Gastrocnemius medialis (tissue), 4 donors: ENCODE results near the gene SLC39A11. TPM values are rescaled to one million over a fixed set of nuclear protein-coding genes. Genes with fewer than 3 reads are reported as not detected.
"Not testable (repeated sequence)": the region's sequence is repeated elsewhere in the genome, so short reads cannot be mapped to it uniquely, and the experiment has no call there.

Source experiments
- ATAC-seq, 2 donors: fragments of 150-250 bp; one replicate each; pipeline ENCODE4 v1.9.1; 2016
- DNase-seq, 2 donors: peaks; one replicate each; pipeline ENCODE4 v3.0.0-alpha.2; 2019
- H3K27ac ChIP-seq, 4 donors: fragments of 200-600 bp; sonication (generic); 1 replicate in 1 of 4; 2 replicates in 3 of 4; pipeline ENCODE4 v1.5.1; 2016 to 2018; ENCODE audit warnings: mild to moderate bottlenecking in 2 of 4, moderate library complexity in 1 of 4
- H3K27me3 ChIP-seq, 3 donors: fragments of 200-600 bp; sonication (generic) in 2 of 3; 1 replicate in 1 of 3; 2 replicates in 2 of 3; pipeline versions ENCODE4 v1.5.1 to v1.6.0; 2016 to 2019; ENCODE audit warnings: mild to moderate bottlenecking in 1 of 3, moderate library complexity in 1 of 3
- H3K36me3 ChIP-seq, 2 donors: fragments of 200-600 bp; sonication (generic) in 1 of 2; one replicate each; pipeline ENCODE4 v1.5.1; 2017 to 2018
- H3K4me1 ChIP-seq, 2 donors: fragments of 200-600 bp; sonication (generic) in 1 of 2; one replicate each; pipeline ENCODE4 v1.5.1; 2016 to 2017; ENCODE audit warnings: mild to moderate bottlenecking in 2 of 2
- H3K4me3 ChIP-seq, 4 donors: fragments of 200-600 bp; sonication (generic) in 3 of 4; 1 replicate in 1 of 4; 2 replicates in 3 of 4; pipeline ENCODE4 v1.5.1; 2016 to 2019; ENCODE audit warnings: mild to moderate bottlenecking in 2 of 4
- H3K9me3 ChIP-seq, 3 donors: fragments of 200-600 bp; sonication (generic) in 2 of 3; 1 replicate in 1 of 3; 2 replicates in 2 of 3; pipeline ENCODE4 v1.5.1; 2016 to 2019
- CTCF ChIP-seq, 5 experiments: fragments of 450-650 bp in 3 of 5; fragments of 200-600 bp in 2 of 5; sonication (generic) in 2 of 5; IDR thresholded peaks in 4 of 5; conservative IDR thresholded peaks in 1 of 5; 1 replicate in 4 of 5; 2 replicates in 1 of 5; pipeline ENCODE4 v1.5.1; 2016 to 2019; ENCODE audit warnings: antibody characterized with exemption in 5 of 5, mild to moderate bottlenecking in 3 of 5, moderate library complexity in 3 of 5
- POLR2A ChIP-seq, 2 donors: fragments of 450-650 bp; IDR thresholded peaks; one replicate each; pipeline ENCODE4 v1.6.1; 2017; ENCODE audit warnings: antibody characterized with exemption in 2 of 2, mild to moderate bottlenecking in 2 of 2, moderate library complexity in 2 of 2
- in situ Hi-C, 4 donors: fragments of 200-750 bp; cut with MboI; loops; one replicate each; pipeline versions ENCODE4 v1.15.0 to v1.8.0; 2017; ENCODE audit warnings: low sequenced_read_pairs in 4 of 4
- intact Hi-C: fragments of 100-400 bp; cut with DNase I; formaldehyde crosslinking; loops from one replicate; pipeline ENCODE4 v1.15.1; 2023; ENCODE audit warnings: low total_unique reads
- total RNA-seq, 4 donors: library from RNA; depleted of rRNA; stranded (reverse); fragments of >200 nt; gene quantifications; one replicate each; pipeline versions ENCODE4 v1.1.0 to v1.2.3, GENCODE V29; 2016

The SLC39A11 gene
- total RNA-seq, 4 donors from 2014 or later = 7.6 to 28.4 (median 10.7) TPM

GRCh38 chr17:72763981-72764380 lies 328.5 kb downstream of the SLC39A11 start:
- Histone ChIP-seq H3K9me3 (no peaks in the 10 kb centered on the region), H3K27ac (no peak overlapping the region), H3K36me3 (no peaks in the 10 kb centered on the region), H3K4me3 (no peak overlapping the region), H3K27me3 (no peaks in the 10 kb centered on the region), H3K4me1 (no peaks in the 10 kb centered on the region)
- no peak for DNase-seq
- in situ Hi-C loops (no loop called here), intact Hi-C loops (no loop called here)
- TF ChIP-seq CTCF (IDR thresholded peaks at IDR 0.05 in 4 of 5, conservative IDR thresholded peaks at IDR 0.05 in 1 of 5) = no peak
- no peak for TF ChIP-seq POLR2A (IDR thresholded peaks at IDR 0.05)
- ATAC-seq = no peak

GRCh38 chr17:72761893-72762575 lies 330.5 kb downstream of the SLC39A11 start:
- H3K4me1 ChIP-seq, in situ Hi-C loops, H3K27ac ChIP-seq, intact Hi-C loops, H3K36me3 ChIP-seq, H3K9me3 ChIP-seq, ATAC-seq, DNase-seq, H3K27me3 ChIP-seq, H3K4me3 ChIP-seq: not testable (repeated sequence)

GRCh38 chr17:72761431-72761830 lies 331.1 kb downstream of the SLC39A11 start:
- TF ChIP-seq CTCF (IDR thresholded peaks at IDR 0.05 in 4 of 5, conservative IDR thresholded peaks at IDR 0.05 in 1 of 5) = no peak
- no peaks in the 10 kb centered on the region for H3K36me3 ChIP-seq
- no peaks in the 10 kb centered on the region for H3K9me3 ChIP-seq
- ATAC-seq = no peak
- no peaks in the 10 kb centered on the region for H3K4me1 ChIP-seq
- no peaks in the 10 kb centered on the region for H3K27me3 ChIP-seq
- H3K4me3 ChIP-seq = no peak overlapping the region
- H3K27ac ChIP-seq = no peak overlapping the region
- no peak for DNase-seq
- intact Hi-C loops = no loop called here
- in situ Hi-C loops = no loop called here

GRCh38 chr17:72760368-72760767 lies 332.1 kb downstream of the SLC39A11 start:
- in situ Hi-C loops = no loop called here
- intact Hi-C loops = no loop called here

GRCh38 chr17:72759301-72759700 lies 333.2 kb downstream of the SLC39A11 start:
- DNase-seq = no peak

More at GRCh38 chr17:72760368-72760767, 332.1 kb downstream of the SLC39A11 start:
- ATAC-seq = no peak
- no peak for DNase-seq
- H3K4me1 ChIP-seq = no peaks in the 10 kb centered on the region
- H3K27me3 ChIP-seq = no peaks in the 10 kb centered on the region
- H3K4me3 ChIP-seq = no peak overlapping the region
- H3K27ac ChIP-seq = no peak overlapping the region
- H3K36me3 ChIP-seq = no peaks in the 10 kb centered on the region
- TF ChIP-seq POLR2A (IDR thresholded peaks at IDR 0.05) (no peak), CTCF (IDR thresholded peaks at IDR 0.05 in 4 of 5, conservative IDR thresholded peaks at IDR 0.05 in 1 of 5) (no peak)
- no peaks in the 10 kb centered on the region for H3K9me3 ChIP-seq

More at GRCh38 chr17:72759301-72759700, 333.2 kb downstream of the SLC39A11 start:
- no peak overlapping the region for H3K27ac ChIP-seq
- TF ChIP-seq CTCF (IDR thresholded peaks at IDR 0.05 in 4 of 5, conservative IDR thresholded peaks at IDR 0.05 in 1 of 5) (no peak), POLR2A (IDR thresholded peaks at IDR 0.05) (no peak)
- no peak overlapping the region for H3K4me3 ChIP-seq
- H3K9me3 ChIP-seq = no peaks in the 10 kb centered on the region
- intact Hi-C loops = no loop called here
- in situ Hi-C loops = no loop called here
- no peaks in the 10 kb centered on the region for H3K27me3 ChIP-seq
- no peak for ATAC-seq
- H3K4me1 ChIP-seq = no peaks in the 10 kb centered on the region
- no peaks in the 10 kb centered on the region for H3K36me3 ChIP-seq
